GM20000 (cell line): ENCODE results near the gene SEC14L5.
"Not testable (repeated sequence)": the region's sequence is repeated elsewhere in the genome, so short reads cannot be mapped to it uniquely, and the experiment has no call there.

Experiments
- DNase-seq: peaks from one replicate; pipeline ENCODE4 v3.0.0; 2012; ENCODE audit warnings: low spot score
- CTCF ChIP-seq: IDR thresholded peaks from 2 replicates; pipeline ENCODE4 v1.5.1; 2012; ENCODE audit warnings: mild to moderate bottlenecking, control low read depth; ENCODE audit errors: extremely low read depth, missing control alignments

SEC14L5 gene

GRCh38 chr16:4924593-4925292 is 33.4 kb upstream of the SEC14L5 start:
- TF ChIP-seq CTCF, result no peak
- DNase-seq, result no peak

GRCh38 chr16:4925293-4925607 is 32.9 kb upstream of the SEC14L5 start:
- no peak for TF ChIP-seq CTCF
- no peak for DNase-seq

- DNase-seq, result no peak
- no peak for TF ChIP-seq CTCF
Observed at GRCh38 chr16:4925791-4926190, 32.3 kb upstream of the SEC14L5 start.

- no peak for TF ChIP-seq CTCF
- no peak for DNase-seq
Observed at GRCh38 chr16:4926928-4927327, 31.2 kb upstream of the SEC14L5 start.

GRCh38 chr16:4927661-4928060 is 30.5 kb upstream of the SEC14L5 start:
- DNase-seq, result no peak
- TF ChIP-seq CTCF, result no peak

GRCh38 chr16:4928227-4928626 is 29.9 kb upstream of the SEC14L5 start:
- TF ChIP-seq CTCF, result no peak
- DNase-seq, result no peak

- DNase-seq, result not testable (repeated sequence)
Observed at GRCh38 chr16:4929619-4930018, 28.5 kb upstream of the SEC14L5 start.

GRCh38 chr16:4931381-4931780 is 26.7 kb upstream of the SEC14L5 start:
- no peak for DNase-seq
- TF ChIP-seq CTCF, result no peak
